HFFc6 (cell line): Measurements from ENCODE around the gene PSMD1. TPM values are rescaled to one million over a fixed set of nuclear protein-coding genes. Genes with fewer than 3 reads are reported as not detected.

ENCODE experiments used
- DNase-seq: peaks from one replicate; pipeline ENCODE4 v3.0.0-alpha.2; 2018
- H3K27ac Mint-ChIP-seq: 2 replicates; pipeline ENCODE4 v1.8.0; 2020; ENCODE audit warnings: mild to moderate bottlenecking, mixed read lengths
- H3K27me3 Mint-ChIP-seq: 2 replicates; pipeline ENCODE4 v1.8.0; 2021; ENCODE audit warnings: mild to moderate bottlenecking, moderate library complexity, mixed read lengths; ENCODE audit not compliant: insufficient read depth
- H3K36me3 Mint-ChIP-seq: 2 replicates; pipeline ENCODE4 v1.8.0; 2021; ENCODE audit warnings: low read depth, mixed read lengths
- H3K4me1 Mint-ChIP-seq: 2 replicates; pipeline ENCODE4 v1.8.0; 2020; ENCODE audit warnings: low read depth, mixed read lengths
- H3K4me3 Mint-ChIP-seq: 2 replicates; pipeline ENCODE4 v1.8.0; 2020; ENCODE audit warnings: mild to moderate bottlenecking, moderate library complexity, mixed read lengths
- H3K9me3 Mint-ChIP-seq: 2 replicates; pipeline ENCODE4 v1.8.0; 2020; ENCODE audit warnings: mild to moderate bottlenecking, mixed read lengths
- CTCF ChIP-seq: fragments of 200-600 bp; sonication (generic); IDR thresholded peaks from 2 replicates; pipeline ENCODE4 v1.5.0; 2021; ENCODE audit warnings: antibody characterized with exemption, mild to moderate bottlenecking
- total RNA-seq, 6 experiments: library from RNA; stranded (reverse); fragmentation: NEBNext Ultra II Directional; extraction: Animal tissue kit (Norgen Biotek cat#: 25700); gene quantifications; 2 replicates in 1 of 6; 3 replicates in 5 of 6; pipeline ENCODE4 v1.2.3, GENCODE V29; 2021

Gene PSMD1
- total RNA-seq, 6 experiments from 2014 or later, result 139 to 200 (median 167) TPM

GRCh38 chr2:231052494-231053451, 3.9 kb upstream of the PSMD1 start:
- Mint-ChIP-seq H3K36me3 (peaks cover 5% of the 10 kb centered on the region), H3K27me3 (peaks cover 14% of the 10 kb centered on the region), H3K4me3 (peak overlapping the region; percentile 89), H3K4me1 (peaks cover 22% of the 10 kb centered on the region), H3K27ac (no peak overlapping the region), H3K9me3 (no peaks in the 10 kb centered on the region)
- peak; percentile 95 for TF ChIP-seq CTCF
- peak; percentile 57 for DNase-seq

- H3K27ac Mint-ChIP-seq, result no peak overlapping the region
- H3K36me3 Mint-ChIP-seq, result peaks cover 15% of the 10 kb centered on the region
- DNase-seq, result no peak
- H3K27me3 Mint-ChIP-seq, result peaks cover 7% of the 10 kb centered on the region
- no peak overlapping the region for H3K4me3 Mint-ChIP-seq
- H3K4me1 Mint-ChIP-seq, result peaks cover 32% of the 10 kb centered on the region
- no peaks in the 10 kb centered on the region for H3K9me3 Mint-ChIP-seq
- TF ChIP-seq CTCF, result no peak
Observed at GRCh38 chr2:231053846-231054245, 2.8 kb upstream of the PSMD1 start.

GRCh38 chr2:231057590-231057989, 923 bp downstream of the PSMD1 start:
- no peak for TF ChIP-seq CTCF
- H3K36me3 Mint-ChIP-seq, result peaks cover 16% of the 10 kb centered on the region
- H3K9me3 Mint-ChIP-seq, result no peaks in the 10 kb centered on the region
- H3K27me3 Mint-ChIP-seq, result no peaks in the 10 kb centered on the region; the same call in none of the 2 replicates
- peak overlapping the region; percentile 100 for H3K27ac Mint-ChIP-seq
- H3K4me3 Mint-ChIP-seq, result peak overlapping the region; percentile 97
- peaks cover 44% of the 10 kb centered on the region for H3K4me1 Mint-ChIP-seq
- DNase-seq, result no peak

- Mint-ChIP-seq H3K4me3 (peak overlapping the region; percentile 97), H3K4me1 (peaks cover 35% of the 10 kb centered on the region), H3K27ac (peak overlapping the region; percentile 100), H3K36me3 (peaks cover 24% of the 10 kb centered on the region), H3K27me3 (no peaks in the 10 kb centered on the region; the same call in none of the 2 replicates), H3K9me3 (no peaks in the 10 kb centered on the region)
- DNase-seq, result peak; percentile 56
- no peak for TF ChIP-seq CTCF
Observed at GRCh38 chr2:231058761-231059550, 2.3 kb downstream of the PSMD1 start.

GRCh38 chr2:231059756-231060155, 3.1 kb downstream of the PSMD1 start:
- Mint-ChIP-seq H3K27me3 (no peaks in the 10 kb centered on the region; the same call in none of the 2 replicates), H3K9me3 (no peaks in the 10 kb centered on the region), H3K36me3 (peaks cover 24% of the 10 kb centered on the region), H3K4me1 (peaks cover 35% of the 10 kb centered on the region), H3K27ac (peak overlapping the region; percentile 100), H3K4me3 (peak overlapping the region; percentile 97)
- TF ChIP-seq CTCF, result no peak
- no peak for DNase-seq
